Lower leg skin (tissue), 4 donors: ENCODE data around the gene CER1. TPM values are rescaled to one million over a fixed set of nuclear protein-coding genes. Genes with fewer than 3 reads are reported as not detected.

Experiments used
- DNase-seq, 2 donors: peaks; one replicate each; pipeline ENCODE4 v3.0.0-alpha.2; 2019; ENCODE audit warnings: low spot score in 2 of 2
- H3K4me3 ChIP-seq: fragments of 200-600 bp; sonication (generic); 2 replicates; pipeline ENCODE4 v1.5.1; 2017; ENCODE audit warnings: mild to moderate bottlenecking, low read depth; ENCODE audit not compliant: poor library complexity, severe bottlenecking
- POLR2A ChIP-seq, 2 donors: fragments of 450-650 bp; IDR thresholded peaks; one replicate each; pipeline ENCODE4 v1.6.1; 2016 to 2017; ENCODE audit warnings: antibody characterized with exemption in 2 of 2, mild to moderate bottlenecking in 1 of 2, moderate library complexity in 1 of 2
- WGBS, 2 donors: methylation state at CpG; one replicate each; pipeline ENCODE4 v1.1.5; 2018; 5-methylcytosine and 5-hydroxymethylcytosine counted together
- intact Hi-C: fragments of 100-400 bp; cut with DNase I; formaldehyde crosslinking; loops from one replicate; pipeline ENCODE4 v1.15.0; 2023; ENCODE audit warnings: low total_unique reads
- total RNA-seq, 4 donors: library from RNA; depleted of rRNA; stranded (reverse); fragments of >200 nt; gene quantifications; one replicate each; pipeline ENCODE4 v1.1.0, GENCODE V29; 2016
- TF ChIP-seq, protein P1 (sequence below), 3 donors: fragments of 450-650 bp; IDR thresholded peaks; one replicate each; pipeline ENCODE4 v1.5.1; 2016; ENCODE audit warnings: antibody characterized with exemption in 3 of 3, mild to moderate bottlenecking in 3 of 3, moderate library complexity in 2 of 3

Gene CER1, protein sequence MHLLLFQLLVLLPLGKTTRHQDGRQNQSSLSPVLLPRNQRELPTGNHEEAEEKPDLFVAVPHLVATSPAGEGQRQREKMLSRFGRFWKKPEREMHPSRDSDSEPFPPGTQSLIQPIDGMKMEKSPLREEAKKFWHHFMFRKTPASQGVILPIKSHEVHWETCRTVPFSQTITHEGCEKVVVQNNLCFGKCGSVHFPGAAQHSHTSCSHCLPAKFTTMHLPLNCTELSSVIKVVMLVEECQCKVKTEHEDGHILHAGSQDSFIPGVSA
- not detected for total RNA-seq

DNA sequence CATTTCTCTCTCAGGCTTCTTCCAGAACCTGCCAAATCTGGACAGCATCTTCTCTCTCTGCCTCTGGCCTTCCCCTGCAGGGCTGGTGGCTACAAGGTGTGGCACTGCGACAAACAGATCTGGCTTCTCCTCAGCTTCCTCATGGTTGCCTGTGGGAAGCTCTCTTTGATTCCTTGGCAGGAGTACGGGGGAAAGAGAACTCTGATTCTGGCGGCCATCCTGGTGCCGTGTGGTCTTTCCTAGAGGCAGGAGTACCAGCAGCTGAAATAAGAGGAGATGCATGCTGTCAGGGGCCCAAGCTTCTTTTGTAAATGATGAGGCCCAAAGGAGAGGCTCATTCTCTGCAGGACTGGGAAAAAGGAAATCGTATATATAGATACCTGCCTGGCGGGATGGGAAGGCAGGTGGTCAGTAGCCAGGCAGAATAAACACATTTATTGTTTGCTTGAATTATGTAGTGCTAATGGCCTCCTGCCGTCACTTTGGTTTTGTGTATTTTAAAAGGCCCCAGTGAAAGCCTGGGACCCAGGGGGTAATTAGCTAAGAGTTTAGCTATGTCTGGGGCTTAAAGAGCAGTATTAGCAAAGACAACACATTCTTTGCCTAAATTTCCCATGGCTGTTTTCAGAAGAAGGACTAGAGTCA, at the start of gene CER1:
TSS of gene CER1 (minus strand) at position 343 of the 645 bp plus-strand sequence. CDS start at position 282, 61 bp downstream.
- WGBS, 2 donors: 44 to 58% methylated on average over 7 of the region's 7 CpGs
- intact Hi-C loops: no loop called here
- DNase-seq: no peak
- no peak within 1 kb of the TSS for H3K4me3 ChIP-seq
- TF ChIP-seq POLR2A (IDR thresholded peaks at IDR 0.05): no peak
- TF ChIP-seq, protein P1, sequence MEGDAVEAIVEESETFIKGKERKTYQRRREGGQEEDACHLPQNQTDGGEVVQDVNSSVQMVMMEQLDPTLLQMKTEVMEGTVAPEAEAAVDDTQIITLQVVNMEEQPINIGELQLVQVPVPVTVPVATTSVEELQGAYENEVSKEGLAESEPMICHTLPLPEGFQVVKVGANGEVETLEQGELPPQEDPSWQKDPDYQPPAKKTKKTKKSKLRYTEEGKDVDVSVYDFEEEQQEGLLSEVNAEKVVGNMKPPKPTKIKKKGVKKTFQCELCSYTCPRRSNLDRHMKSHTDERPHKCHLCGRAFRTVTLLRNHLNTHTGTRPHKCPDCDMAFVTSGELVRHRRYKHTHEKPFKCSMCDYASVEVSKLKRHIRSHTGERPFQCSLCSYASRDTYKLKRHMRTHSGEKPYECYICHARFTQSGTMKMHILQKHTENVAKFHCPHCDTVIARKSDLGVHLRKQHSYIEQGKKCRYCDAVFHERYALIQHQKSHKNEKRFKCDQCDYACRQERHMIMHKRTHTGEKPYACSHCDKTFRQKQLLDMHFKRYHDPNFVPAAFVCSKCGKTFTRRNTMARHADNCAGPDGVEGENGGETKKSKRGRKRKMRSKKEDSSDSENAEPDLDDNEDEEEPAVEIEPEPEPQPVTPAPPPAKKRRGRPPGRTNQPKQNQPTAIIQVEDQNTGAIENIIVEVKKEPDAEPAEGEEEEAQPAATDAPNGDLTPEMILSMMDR (IDR thresholded peaks at IDR 0.05): no peak

DNA sequence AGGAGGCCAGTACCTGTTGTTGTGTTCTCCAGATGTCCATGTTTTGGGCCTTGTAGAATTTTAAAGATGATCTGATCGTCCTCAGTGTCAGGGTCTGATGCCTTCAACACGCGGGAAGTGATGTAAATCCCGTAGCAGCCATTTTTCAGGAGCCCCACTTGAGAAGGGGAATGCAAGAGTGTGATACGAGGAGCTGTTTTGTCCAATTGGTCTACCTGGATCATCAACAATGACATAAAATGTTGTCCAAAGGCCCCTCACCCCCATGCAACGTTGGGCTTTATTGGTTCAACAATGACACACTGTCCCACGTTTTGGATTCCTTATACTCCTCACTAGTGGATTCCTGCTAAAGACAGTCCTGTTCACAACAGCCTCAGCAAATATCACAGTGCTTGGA, 48.1 kb upstream of the CER1 start:
- 85 to 87% methylated on average over 7 of the region's 7 CpGs for WGBS, 2 donors
- no peak for TF ChIP-seq POLR2A (IDR thresholded peaks at IDR 0.05)
- TF ChIP-seq, protein P1 (IDR thresholded peaks at IDR 0.05): no peak
- intact Hi-C loops: no loop called here
- DNase-seq: no peak
- H3K4me3 ChIP-seq: no peak overlapping the region

DNA sequence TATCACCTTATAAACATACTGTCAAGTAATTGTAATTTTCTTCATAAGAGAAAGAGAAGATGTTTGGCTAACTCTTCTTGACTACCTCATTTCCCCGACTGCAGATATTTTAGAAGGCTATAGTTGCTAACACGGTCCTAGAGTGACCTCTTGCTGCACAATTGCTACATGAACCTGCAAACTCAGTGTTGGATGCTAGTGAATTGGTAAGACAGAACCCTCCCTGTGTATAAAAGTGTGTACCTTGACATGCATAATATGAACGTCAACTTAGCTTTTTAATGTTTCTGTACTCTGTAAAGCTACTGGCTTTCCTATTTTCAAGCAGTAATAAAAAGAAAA, 46.7 kb upstream of the CER1 start:
- no peak for DNase-seq
- H3K4me3 ChIP-seq: no peak overlapping the region
- 56 to 59% methylated on average over 3 of the region's 3 CpGs for WGBS, 2 donors
- intact Hi-C loops: loop anchor here (5.0 kb wide), 2 partner anchors 152 to 1518 kb away; no protein-coding TSS in a partner anchor
- TF ChIP-seq, protein P1 (IDR thresholded peaks at IDR 0.05): no peak
- no peak for TF ChIP-seq POLR2A (IDR thresholded peaks at IDR 0.05)

DNA sequence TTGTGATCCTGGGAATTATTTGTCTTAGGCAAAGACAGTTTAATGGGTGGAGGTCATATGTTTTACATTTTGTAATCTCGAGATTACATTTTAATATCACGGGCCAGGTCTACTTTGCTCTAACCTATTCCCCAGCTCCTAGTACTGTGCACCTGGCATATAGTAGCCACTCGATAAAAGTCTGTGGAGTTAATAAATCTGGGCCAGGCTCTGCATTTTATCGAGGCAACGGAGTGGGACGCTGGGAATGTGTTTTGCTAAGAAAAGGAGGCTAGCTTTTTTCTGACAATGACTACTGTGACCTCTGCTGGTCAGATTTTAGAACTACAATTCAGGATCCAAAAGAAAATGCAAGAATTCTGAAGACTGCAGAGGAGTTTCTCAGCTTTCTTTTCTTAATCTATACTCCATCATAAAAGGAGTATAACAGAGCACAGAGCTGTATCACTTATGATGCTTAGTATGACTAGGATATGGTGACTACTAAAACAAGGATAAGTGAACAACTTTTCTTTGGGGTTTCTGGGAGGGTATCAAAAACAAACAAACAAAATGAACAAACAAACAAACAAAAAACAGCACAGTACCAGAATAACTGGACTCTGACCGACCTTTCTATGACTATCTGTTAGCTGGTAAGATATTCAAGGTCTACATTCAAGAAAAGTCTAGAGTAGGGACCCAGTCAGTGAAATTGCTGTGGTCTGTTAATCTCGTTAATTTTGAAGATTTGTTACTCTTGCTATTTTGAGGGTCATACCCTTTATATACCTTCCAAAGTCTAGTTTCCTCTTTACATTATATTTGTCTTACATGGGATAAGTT, 46.1 kb upstream of the CER1 start:
- 25 to 28% methylated on average over 8 of the region's 8 CpGs for WGBS, 2 donors
- intact Hi-C loops: loop anchor here (5.0 kb wide), 2 partner anchors 151 to 1519 kb away; no protein-coding TSS in a partner anchor
- DNase-seq: no peak
- H3K4me3 ChIP-seq: no peak overlapping the region
- no peak for TF ChIP-seq POLR2A (IDR thresholded peaks at IDR 0.05)
- TF ChIP-seq, protein P1 (IDR thresholded peaks at IDR 0.05): peak in 1 of 3 donors; percentile 39

DNA sequence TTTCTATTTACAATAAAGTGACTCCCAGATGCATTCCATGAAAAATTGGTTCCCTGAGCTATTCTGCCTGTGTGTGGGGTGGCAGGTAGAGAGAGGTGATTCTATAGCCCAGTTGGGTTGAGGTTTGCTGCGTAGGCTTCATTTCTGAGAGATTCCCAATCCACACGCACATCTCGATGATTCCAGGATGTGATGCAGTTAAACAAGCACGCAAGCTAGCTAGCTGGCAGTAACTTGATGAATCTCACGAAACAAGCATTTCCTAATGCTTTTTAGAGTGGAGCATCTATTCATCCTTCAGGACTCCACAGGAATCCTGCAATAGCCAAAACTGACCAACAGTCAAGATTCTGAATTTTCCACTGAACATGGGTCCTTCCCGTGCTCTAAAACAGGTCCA, 43.8 kb upstream of the CER1 start:
- intact Hi-C loops: loop anchor here (5.0 kb wide), 2 partner anchors 149 to 1521 kb away; no protein-coding TSS in a partner anchor
- WGBS, 2 donors: 84 to 87% methylated on average over 6 of the region's 6 CpGs
- no peak for TF ChIP-seq POLR2A (IDR thresholded peaks at IDR 0.05)
- TF ChIP-seq, protein P1 (IDR thresholded peaks at IDR 0.05): no peak
- H3K4me3 ChIP-seq: no peak overlapping the region
- no peak for DNase-seq
